GM19023 (cell line): ENCODE data around the gene DOK6.

Experiments
- ATAC-seq: cut with Tn5 transposase; IDR thresholded peaks from one replicate; pipeline ENCODE4 v1.9.1; 2021; ENCODE audit warnings: mild to moderate bottlenecking, moderate library complexity; ENCODE audit not compliant: unreplicated experiment

The DOK6 gene

GRCh38 chr18:69537183-69537582 lies 136.5 kb downstream of the DOK6 start:
- no peak for ATAC-seq

- no peak for ATAC-seq
Observed at GRCh38 chr18:69538849-69539248, 138.2 kb downstream of the DOK6 start.

- ATAC-seq = no peak
Observed at GRCh38 chr18:69539404-69539803, 138.7 kb downstream of the DOK6 start.

- no peak for ATAC-seq
Observed at GRCh38 chr18:69556228-69556627, 155.5 kb downstream of the DOK6 start.

GRCh38 chr18:69557282-69557681 lies 156.6 kb downstream of the DOK6 start:
- ATAC-seq = no peak

GRCh38 chr18:69558052-69558451 lies 157.4 kb downstream of the DOK6 start:
- no peak for ATAC-seq

- ATAC-seq = no peak
Observed at GRCh38 chr18:69559604-69560003, 158.9 kb downstream of the DOK6 start.

- no peak for ATAC-seq
Observed at GRCh38 chr18:69564602-69565001, 163.9 kb downstream of the DOK6 start.

GRCh38 chr18:69567813-69568488 lies 167.3 kb downstream of the DOK6 start:
- no peak for ATAC-seq

GRCh38 chr18:69569133-69569532 lies 168.4 kb downstream of the DOK6 start:
- ATAC-seq = no peak

GRCh38 chr18:69574401-69574800 lies 173.7 kb downstream of the DOK6 start:
- no peak for ATAC-seq

GRCh38 chr18:69580107-69580506 lies 179.4 kb downstream of the DOK6 start:
- ATAC-seq = peak; percentile 82

- no peak for ATAC-seq
Observed at GRCh38 chr18:69584429-69584828, 183.7 kb downstream of the DOK6 start.

- ATAC-seq = no peak
Observed at GRCh38 chr18:69585696-69586095, 185.0 kb downstream of the DOK6 start.

GRCh38 chr18:69586537-69586936 lies 185.8 kb downstream of the DOK6 start:
- ATAC-seq = no peak

- no peak for ATAC-seq
Observed at GRCh38 chr18:69588301-69588700, 187.6 kb downstream of the DOK6 start.

- no peak for ATAC-seq
Observed at GRCh38 chr18:69590150-69590549, 189.5 kb downstream of the DOK6 start.

- ATAC-seq = no peak
Observed at GRCh38 chr18:69596345-69596744, 195.7 kb downstream of the DOK6 start.

- ATAC-seq = no peak
Observed at GRCh38 chr18:69597561-69597960, 196.9 kb downstream of the DOK6 start.

- no peak for ATAC-seq
Observed at GRCh38 chr18:69599377-69599776, 198.7 kb downstream of the DOK6 start.

- ATAC-seq = no peak
Observed at GRCh38 chr18:69612242-69612641, 211.6 kb downstream of the DOK6 start.

GRCh38 chr18:69616114-69616513 lies 215.4 kb downstream of the DOK6 start:
- no peak for ATAC-seq

GRCh38 chr18:69617408-69617807 lies 216.7 kb downstream of the DOK6 start:
- ATAC-seq = no peak
